NCI-H187 treated with DMSO at 0.1 percent for 48 hours (cell line): ENCODE measurements around the gene PFDN4.

Source experiments
- DNase-seq: peaks from one replicate; lab custom pipeline; 2025; lab: John Stamatoyannopoulos, UW

PFDN4 gene

DNA sequence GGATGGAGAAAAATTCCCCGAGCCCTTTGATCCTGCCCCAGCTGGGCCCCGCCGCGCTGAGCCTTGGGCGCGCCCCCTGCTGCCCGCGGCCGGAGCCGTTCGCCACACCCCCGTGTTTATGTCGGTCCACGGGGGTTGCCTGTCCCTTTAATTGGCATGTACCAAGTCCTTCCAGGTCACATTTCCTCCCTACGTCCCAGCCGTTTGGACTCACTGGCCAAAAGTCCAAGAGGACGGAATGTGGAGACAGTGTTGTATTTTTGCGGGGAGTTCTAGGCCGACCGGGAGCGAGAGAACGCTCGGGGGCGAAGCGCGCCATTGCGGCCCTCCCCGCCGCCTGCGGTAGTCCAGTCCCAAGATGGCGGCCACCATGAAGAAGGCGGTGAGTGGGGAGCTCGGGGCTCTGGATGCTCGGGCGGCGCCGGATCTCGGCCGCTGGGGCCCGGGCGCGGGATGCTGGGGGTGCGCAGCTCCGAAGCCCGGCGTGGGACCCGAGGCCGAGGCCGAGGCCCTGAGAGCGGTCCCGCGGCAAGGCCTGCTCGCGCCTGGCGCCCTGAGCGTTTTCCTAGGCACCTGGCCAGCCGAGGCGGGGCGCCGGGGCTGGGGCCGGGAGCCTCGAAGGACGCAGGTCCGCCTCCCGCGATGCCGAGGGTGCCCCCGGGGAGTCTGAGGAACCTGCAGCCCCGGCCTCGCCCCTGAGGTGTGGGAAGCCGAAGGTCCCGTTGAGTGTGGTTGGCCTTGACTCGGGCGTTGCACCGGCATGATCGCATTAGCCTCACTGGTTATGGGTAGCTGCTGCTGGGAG, at the start of gene PFDN4:
PFDN4 (plus strand) TSS at position 345 of the 805 bp plus-strand sequence; CDS start at position 359, 14 bp downstream.
- peak; percentile 21 for DNase-seq

- DNase-seq: no peak
These were observed 49.7 kb upstream of the PFDN4 start for GRCh38 chr20:54158226-54158625.

GRCh38 chr20:54158856-54159418, 49.0 kb upstream of the PFDN4 start:
- DNase-seq: no peak

DNA sequence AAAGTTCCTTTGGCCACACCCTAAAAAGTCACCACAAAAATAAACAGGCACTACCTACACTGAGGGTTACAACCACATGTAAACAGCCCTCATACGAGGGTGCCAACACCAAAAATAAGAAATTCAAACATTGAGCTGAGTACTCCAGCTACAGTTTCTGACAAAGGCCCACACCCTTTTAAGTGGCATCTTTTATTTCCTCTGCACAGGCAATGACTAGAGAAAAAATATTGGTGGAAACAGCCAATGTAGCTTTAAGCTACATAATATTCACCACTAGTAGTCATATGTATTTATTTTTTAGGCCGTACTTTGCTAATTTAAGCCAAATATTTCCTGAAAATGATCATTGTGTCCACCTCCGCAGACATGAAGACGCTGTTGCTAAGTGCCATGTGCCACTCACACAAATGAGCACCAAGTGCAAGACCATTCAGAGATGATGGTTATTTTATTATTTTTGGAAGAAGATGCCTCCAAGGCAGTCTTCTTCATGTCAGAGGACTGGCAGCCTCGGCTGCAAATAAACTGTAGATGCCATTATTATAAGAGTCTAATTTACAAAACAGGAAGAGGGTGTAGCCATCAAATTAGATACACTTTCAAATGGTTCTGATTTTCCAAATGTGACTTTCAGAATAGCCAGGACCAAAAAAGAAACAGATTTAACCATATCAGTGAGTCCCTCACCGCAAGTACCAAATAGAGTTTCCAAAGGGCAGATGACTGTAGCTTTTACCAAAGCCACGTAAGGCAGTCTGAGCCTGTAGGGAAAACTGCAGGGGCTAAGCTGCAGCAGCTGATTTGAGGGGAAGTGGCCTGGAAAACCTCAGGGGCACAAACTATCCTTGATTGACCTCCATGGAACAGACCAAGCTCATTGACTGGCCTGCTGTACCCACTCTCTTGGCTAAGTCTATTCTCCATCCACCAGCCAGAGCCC, 47.6 kb upstream of the PFDN4 start:
- DNase-seq: no peak

DNA sequence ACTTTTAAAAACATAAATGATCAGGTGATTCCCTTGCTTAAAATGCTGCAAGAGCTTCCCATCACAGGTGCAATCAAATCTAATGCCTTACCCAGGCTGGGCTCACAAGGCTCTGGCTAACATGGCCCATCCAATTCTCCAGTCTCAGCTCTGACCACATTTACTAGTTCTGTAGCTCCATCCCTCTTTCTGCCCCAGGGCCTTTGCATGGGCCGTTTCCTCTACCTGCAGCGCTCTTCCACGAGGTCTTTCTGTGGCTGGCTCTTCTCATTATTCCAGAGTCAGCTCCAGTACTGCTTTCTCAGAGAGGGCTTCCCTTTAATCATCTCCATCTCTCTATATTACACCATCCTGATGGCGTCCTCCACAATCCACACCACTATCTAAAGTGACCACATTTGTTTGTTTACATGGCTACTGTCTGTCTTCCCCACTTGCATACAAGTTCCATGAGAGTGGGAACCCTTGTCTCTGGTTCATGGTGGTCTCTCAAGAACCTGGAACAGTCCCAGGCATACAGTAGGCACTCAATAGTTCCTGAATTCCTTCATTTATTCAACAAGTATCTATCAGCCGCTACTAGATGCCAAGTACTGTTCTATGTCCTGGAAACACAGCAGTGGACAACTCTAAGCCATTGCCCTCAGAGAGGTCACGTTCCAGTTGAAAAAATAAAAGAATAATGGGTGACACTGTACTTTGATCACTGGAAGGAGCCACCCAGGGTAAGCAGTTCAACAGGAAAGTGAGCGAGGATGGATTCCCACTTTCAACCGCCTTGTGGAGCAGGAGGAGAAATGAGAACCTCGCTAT, 46.7 kb upstream of the PFDN4 start:
- DNase-seq: no peak

DNA sequence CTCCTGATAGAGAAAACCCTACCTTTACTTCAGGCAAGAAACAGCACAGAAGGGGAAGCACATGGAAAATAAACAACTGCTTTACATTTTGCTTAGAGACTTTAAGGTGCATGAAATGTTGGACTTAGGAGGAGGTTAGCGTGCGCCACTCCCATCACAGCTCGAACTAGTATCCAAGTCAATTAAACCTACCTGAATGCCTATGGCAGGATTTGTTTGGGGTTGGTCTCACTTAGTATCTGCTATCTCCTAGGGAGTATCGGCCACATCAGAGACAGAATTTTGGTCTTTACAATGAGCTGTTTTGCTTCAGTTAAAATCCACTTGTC, 46.1 kb upstream of the PFDN4 start:
- no peak for DNase-seq

GRCh38 chr20:54162378-54163009, 45.4 kb upstream of the PFDN4 start:
- DNase-seq: no peak

DNA sequence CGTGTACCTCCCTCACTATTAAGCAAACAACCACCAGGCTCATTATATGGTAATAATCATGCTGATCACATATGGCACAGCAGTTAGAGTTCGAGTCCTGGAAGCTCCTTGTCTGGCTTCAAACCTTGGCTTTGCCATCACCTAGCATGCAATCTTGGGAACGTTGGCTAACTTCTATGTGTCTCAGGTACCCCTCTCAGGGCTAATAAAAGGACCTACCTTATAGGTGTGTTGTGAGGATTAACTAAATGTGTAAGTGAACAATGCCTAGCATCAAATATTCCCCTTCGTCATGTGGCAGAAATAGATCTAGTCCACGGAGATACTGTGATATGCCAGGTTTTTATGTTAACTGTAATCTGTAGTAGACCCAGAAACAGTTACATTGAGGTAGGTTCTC, 44.5 kb upstream of the PFDN4 start:
- no peak for DNase-seq

DNA sequence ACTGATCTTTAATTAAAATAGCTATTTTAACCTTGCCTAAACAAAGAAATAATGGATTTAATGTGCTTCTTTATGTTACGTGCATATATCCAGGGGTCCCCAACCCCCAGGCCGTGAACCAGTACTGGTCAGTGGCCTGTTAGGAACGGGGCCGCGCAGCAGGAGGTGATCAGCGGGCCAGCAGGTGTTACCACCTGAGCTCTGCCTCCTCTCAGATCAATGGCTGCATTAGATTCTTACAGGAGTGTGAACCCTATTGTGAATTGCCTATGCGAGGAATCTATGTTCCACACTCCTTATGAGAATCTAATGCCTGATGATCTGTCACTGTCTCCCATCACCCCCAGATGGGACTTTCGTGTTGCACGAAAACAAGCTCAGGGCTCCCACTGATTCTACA, 42.9 kb upstream of the PFDN4 start:
- no peak for DNase-seq

GRCh38 chr20:54165803-54166202, 42.1 kb upstream of the PFDN4 start:
- DNase-seq: no peak

DNA sequence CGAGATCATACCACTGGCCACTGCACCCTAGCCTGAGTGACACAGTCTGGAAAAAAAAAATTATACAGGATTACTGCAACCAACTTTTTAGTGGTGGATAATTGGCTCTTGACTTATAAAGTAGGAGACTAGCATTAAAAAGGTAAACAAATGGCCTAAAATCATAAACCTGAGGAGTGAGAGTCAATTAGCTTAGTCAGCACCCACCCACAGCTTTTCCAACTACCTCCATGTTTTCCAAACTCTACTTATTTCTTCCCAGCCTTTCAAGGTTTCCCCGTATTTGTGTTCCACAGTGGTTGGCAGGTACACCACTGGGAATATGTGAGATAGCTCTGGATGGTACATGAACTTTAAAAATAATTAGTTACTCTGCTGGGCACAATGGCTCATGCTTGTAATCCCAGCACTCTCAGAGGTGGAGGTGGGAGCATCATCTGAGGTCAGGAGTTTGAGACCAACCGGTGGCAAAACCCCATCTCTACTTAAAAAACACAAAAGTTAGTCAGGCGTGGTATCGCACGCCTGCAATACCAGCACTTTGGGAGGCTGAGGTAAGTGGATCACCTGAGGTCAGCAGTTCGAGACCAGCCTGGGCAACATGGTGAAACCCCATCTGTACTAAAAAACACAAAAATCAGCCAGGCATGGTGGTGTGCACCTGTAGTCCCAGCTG, 40.8 kb upstream of the PFDN4 start:
- DNase-seq: no peak

GRCh38 chr20:54167909-54168872, 39.7 kb upstream of the PFDN4 start:
- DNase-seq: no peak

GRCh38 chr20:54168961-54169862, 38.7 kb upstream of the PFDN4 start:
- DNase-seq: no peak

- no peak for DNase-seq
These were observed 37.8 kb upstream of the PFDN4 start for GRCh38 chr20:54170026-54170471.

DNA sequence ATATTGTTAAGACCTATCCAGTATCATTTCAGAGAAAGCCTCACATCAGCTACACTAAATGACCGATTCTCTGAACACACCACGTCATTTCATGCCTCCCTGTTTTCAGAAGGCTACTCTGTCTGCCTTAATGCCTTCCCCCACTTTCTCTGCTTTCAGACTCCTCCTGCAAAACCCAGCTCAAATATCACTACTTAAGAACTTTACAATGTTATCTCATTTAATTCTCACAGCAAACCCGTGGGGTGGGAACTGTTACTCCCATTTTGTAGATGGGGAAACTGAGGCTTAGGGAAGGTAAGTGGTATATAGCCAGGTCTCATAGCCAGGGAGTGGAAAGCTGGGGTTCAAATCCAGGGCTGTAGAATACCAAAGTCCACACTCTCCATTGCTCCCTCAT, 36.9 kb upstream of the PFDN4 start:
- DNase-seq: no peak

DNA sequence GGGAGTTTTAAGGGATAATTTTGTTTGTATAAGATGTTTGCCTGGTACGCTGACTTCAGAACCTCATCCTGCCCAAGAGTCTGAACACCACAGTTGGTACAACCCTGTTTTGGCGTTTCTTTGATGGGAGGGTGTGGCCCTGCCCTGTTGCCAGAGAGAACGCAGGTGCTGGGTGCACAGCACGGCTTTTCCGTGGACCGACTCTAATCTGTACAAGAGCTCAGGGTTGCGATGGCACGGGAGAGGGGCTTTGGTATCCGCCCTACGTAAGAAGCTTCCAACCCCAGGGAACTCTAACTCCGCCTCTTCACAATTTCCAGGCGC, 35.4 kb upstream of the PFDN4 start:
- DNase-seq: no peak

DNA sequence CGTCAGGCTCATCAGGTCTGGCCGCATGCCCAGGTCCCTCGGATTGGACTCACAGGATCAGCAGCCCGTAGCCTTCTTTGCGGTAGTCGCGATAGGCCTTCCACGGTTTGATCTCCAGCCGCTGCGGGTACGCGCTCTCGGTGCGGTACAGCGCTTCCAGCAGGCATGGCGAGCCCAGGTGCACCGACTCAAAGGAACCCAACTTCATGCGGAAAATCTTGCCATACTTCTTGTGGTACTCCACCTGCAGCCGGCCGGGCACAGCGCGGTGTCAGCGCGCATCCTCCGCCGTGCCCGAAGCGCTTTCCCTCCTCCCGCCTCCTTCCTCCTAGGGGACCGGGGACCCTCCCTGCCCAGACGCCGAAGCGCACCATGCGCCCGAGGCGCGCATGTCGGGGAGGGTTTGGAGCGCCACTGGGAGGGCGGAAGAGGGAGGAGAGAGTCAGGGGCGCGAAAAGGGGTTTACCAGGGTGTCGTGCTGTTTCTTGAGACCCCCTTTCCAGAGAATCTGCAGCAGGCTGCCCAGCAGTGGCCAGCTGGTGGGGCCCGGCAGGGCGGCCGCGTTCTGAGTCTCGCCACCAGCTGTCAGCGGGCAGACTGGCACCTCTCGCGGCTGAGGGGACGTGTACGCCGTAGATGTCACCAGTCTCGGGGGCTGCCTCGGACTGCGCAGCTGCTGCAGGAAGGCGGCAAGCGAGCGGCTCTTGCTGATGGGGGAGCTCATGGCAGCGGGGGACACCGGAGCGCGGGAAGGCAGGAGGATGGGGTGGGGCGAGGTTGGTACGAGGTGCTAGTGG, 34.8 kb upstream of the PFDN4 start:
- no peak for DNase-seq
